NCI-H1105 (cell line): Measurements from ENCODE around the gene XIRP1.
"Not testable (repeated sequence)": the region's sequence is repeated elsewhere in the genome, so short reads cannot be mapped to it uniquely, and the experiment has no call there.

Experiments used
- DNase-seq: peaks from one replicate; lab custom pipeline; 2025; lab: John Stamatoyannopoulos, UW

Gene XIRP1

GRCh38 chr3:39185959-39186691 lies 6.3 kb downstream of the XIRP1 start:
- no peak for DNase-seq

- no peak for DNase-seq
Observed at GRCh38 chr3:39185326-39185958, 7.0 kb downstream of the XIRP1 start.

GRCh38 chr3:39184968-39185285 lies 7.5 kb downstream of the XIRP1 start:
- DNase-seq = no peak

- no peak for DNase-seq
Observed at GRCh38 chr3:39184081-39184967, 8.1 kb downstream of the XIRP1 start.

- no peak for DNase-seq
Observed at GRCh38 chr3:39183211-39184080, 8.9 kb downstream of the XIRP1 start.

- no peak for DNase-seq
Observed at GRCh38 chr3:39181408-39182335, 10.7 kb downstream of the XIRP1 start.

- DNase-seq = peak; percentile 89
Observed at GRCh38 chr3:39180546-39181346, 11.6 kb downstream of the XIRP1 start.

GRCh38 chr3:39180183-39180545 lies 12.2 kb downstream of the XIRP1 start:
- no peak for DNase-seq

- no peak for DNase-seq
Observed at GRCh38 chr3:39178553-39178952, 13.8 kb downstream of the XIRP1 start.

GRCh38 chr3:39177708-39178332 lies 14.6 kb downstream of the XIRP1 start:
- peak; percentile 42 for DNase-seq

GRCh38 chr3:39176025-39176714 lies 16.2 kb downstream of the XIRP1 start:
- DNase-seq = no peak

- no peak for DNase-seq
Observed at GRCh38 chr3:39173318-39174125, 18.9 kb downstream of the XIRP1 start.

- no peak for DNase-seq
Observed at GRCh38 chr3:39171860-39172259, 20.5 kb downstream of the XIRP1 start.

GRCh38 chr3:39170877-39171276 lies 21.5 kb downstream of the XIRP1 start:
- DNase-seq = not testable (repeated sequence)

- DNase-seq = no peak
Observed at GRCh38 chr3:39170461-39170860, 21.9 kb downstream of the XIRP1 start.

- no peak for DNase-seq
Observed at GRCh38 chr3:39169712-39170111, 22.7 kb downstream of the XIRP1 start.

GRCh38 chr3:39168156-39168780 lies 24.1 kb downstream of the XIRP1 start:
- no peak for DNase-seq
